Activated CD8-positive, alpha-beta T cell treated with anti-CD3 and anti-CD28 coated beads for 36 hours (primary cell): ENCODE data around the gene SEC22A. TPM values are rescaled to one million over a fixed set of nuclear protein-coding genes. Genes with fewer than 3 reads are reported as not detected.
"Not testable (repeated sequence)": the region's sequence is repeated elsewhere in the genome, so short reads cannot be mapped to it uniquely, and the experiment has no call there.

ENCODE experiments used
- ATAC-seq: fragments of 200-7000 bp; cut with Tn5 transposase; one replicate; pipeline ENCODE4 v1.10.0; 2021; ENCODE audit warnings: mild to moderate bottlenecking, moderate library complexity
- CTCF ChIA-PET: fragments of 350-600 bp; sonication (Branson Sonifier 250); formaldehyde crosslinking; loops from one replicate; lab custom pipeline; 2021; ENCODE audit warnings: antibody characterized with exemption; lab: Charles Lee
- POLR2A ChIA-PET: fragments of 350-600 bp; sonication (Branson Sonifier 250); formaldehyde crosslinking; loops from one replicate; lab custom pipeline; 2021; ENCODE audit warnings: antibody characterized with exemption; lab: Charles Lee
- DNase-seq: peaks from one replicate; pipeline ENCODE4 v3.0.0-alpha.2; 2020
- H3K27ac Mint-ChIP-seq: one replicate; pipeline ENCODE4 v1.8.0; 2021; ENCODE audit warnings: mild to moderate bottlenecking, mixed read lengths
- H3K27me3 Mint-ChIP-seq: one replicate; pipeline ENCODE4 v1.8.0; 2021; ENCODE audit warnings: mixed read lengths
- H3K36me3 Mint-ChIP-seq: one replicate; pipeline ENCODE4 v1.8.0; 2021; ENCODE audit warnings: low read depth, mixed read lengths
- H3K4me1 Mint-ChIP-seq: one replicate; pipeline ENCODE4 v1.8.0; 2021; ENCODE audit warnings: low read depth, mixed read lengths
- H3K4me3 Mint-ChIP-seq: one replicate; pipeline ENCODE4 v1.8.0; 2021; ENCODE audit warnings: mild to moderate bottlenecking, moderate library complexity, mixed read lengths
- H3K9me3 Mint-ChIP-seq: one replicate; pipeline ENCODE4 v1.8.0; 2021; ENCODE audit warnings: mixed read lengths
- CTCF ChIP-seq: fragments of 200-600 bp; IDR thresholded peaks from one replicate; pipeline ENCODE4 v1.8.0; 2022; ENCODE audit warnings: antibody characterized with exemption, mild to moderate bottlenecking
- intact Hi-C: fragments of 100-400 bp; cut with micrococcal nuclease; formaldehyde crosslinking; loops from one replicate; pipeline ENCODE4 v1.10.0; 2022
- total RNA-seq, 2 experiments: library from RNA; stranded (reverse); gene quantifications; one replicate each; pipeline ENCODE4 v1.2.3, GENCODE V29; 2021

The SEC22A gene
- total RNA-seq, 2 experiments from 2014 or later = 13.7 to 14.3 TPM

GRCh38 chr3:123198372-123198771 lies 3.4 kb upstream of the SEC22A start:
- no peak for TF ChIP-seq CTCF
- peaks cover 1% of the 10 kb centered on the region for H3K27me3 Mint-ChIP-seq
- intact Hi-C loops = no loop called here
- ATAC-seq = no peak
- H3K27ac Mint-ChIP-seq = no peak overlapping the region
- DNase-seq = no peak
- CTCF ChIA-PET = interaction anchor here (0.6 to 0.8 kb wide), 2 partner anchors 34 to 256 kb away, joined by 3 read pairs; no protein-coding TSS in a partner anchor
- POLR2A ChIA-PET = no interaction called here
- H3K4me1 Mint-ChIP-seq = peaks cover 20% of the 10 kb centered on the region
- no peak overlapping the region for H3K4me3 Mint-ChIP-seq
- peaks cover 2% of the 10 kb centered on the region for H3K36me3 Mint-ChIP-seq
- H3K9me3 Mint-ChIP-seq = peaks cover 3% of the 10 kb centered on the region

DNA sequence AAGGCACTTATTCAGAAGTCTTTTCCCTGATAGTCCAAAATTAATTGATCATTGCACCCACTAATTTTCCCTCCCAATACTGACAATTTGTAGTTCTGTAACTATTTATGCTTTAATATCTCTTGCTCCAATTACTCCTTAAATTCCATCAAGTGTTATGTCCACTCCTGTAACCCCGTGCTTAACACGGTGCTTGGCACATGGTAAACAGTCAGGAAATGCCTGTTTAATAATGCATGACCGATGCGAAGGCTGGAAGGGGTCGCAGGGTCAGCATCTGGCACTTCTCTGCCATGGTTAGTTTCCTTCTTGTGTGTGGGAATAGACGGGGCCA lies 553 bp upstream of the SEC22A start:
- H3K36me3 Mint-ChIP-seq = peaks cover 2% of the 10 kb centered on the region
- H3K4me3 Mint-ChIP-seq = peak overlapping the region; percentile 83
- POLR2A ChIA-PET = interaction anchor here (1.0 to 1.4 kb wide), 2 partner anchors 22 to 28 kb away, joined by 4 to 6 read pairs; no protein-coding TSS in a partner anchor
- peaks cover 24% of the 10 kb centered on the region for H3K4me1 Mint-ChIP-seq
- TF ChIP-seq CTCF = no peak
- H3K27me3 Mint-ChIP-seq = peaks cover 1% of the 10 kb centered on the region
- ATAC-seq (no peak), DNase-seq (no peak)
- intact Hi-C loops = no loop called here
- H3K9me3 Mint-ChIP-seq = peaks cover 3% of the 10 kb centered on the region
- peak overlapping the region; percentile 95 for H3K27ac Mint-ChIP-seq
- CTCF ChIA-PET = interaction anchor here (1.1 kb wide), 1 partner anchor 22 kb away, joined by 3 read pairs; no protein-coding TSS in a partner anchor

GRCh38 chr3:123202451-123202850 lies 708 bp downstream of the SEC22A start:
- no peaks in the 10 kb centered on the region for H3K27me3 Mint-ChIP-seq
- H3K36me3 Mint-ChIP-seq = peaks cover 1% of the 10 kb centered on the region
- peaks cover 26% of the 10 kb centered on the region for H3K4me1 Mint-ChIP-seq
- peak overlapping the region; percentile 83 for H3K4me3 Mint-ChIP-seq
- H3K27ac Mint-ChIP-seq = peak overlapping the region; percentile 95
- no peak for TF ChIP-seq CTCF
- CTCF ChIA-PET = interaction anchor here (1.0 to 1.1 kb wide), 2 partner anchors 16 to 21 kb away, joined by 3 read pairs; no protein-coding TSS in a partner anchor
- DNase-seq (peak; percentile 15), ATAC-seq (no peak)
- POLR2A ChIA-PET = interaction anchor here (0.7 to 1.4 kb wide), 4 partner anchors 9 to 403 kb away, joined by 3 to 6 read pairs (median 3); partner anchors contain the start of gene PDIA5
- peaks cover 3% of the 10 kb centered on the region for H3K9me3 Mint-ChIP-seq
- intact Hi-C loops = no loop called here

DNA sequence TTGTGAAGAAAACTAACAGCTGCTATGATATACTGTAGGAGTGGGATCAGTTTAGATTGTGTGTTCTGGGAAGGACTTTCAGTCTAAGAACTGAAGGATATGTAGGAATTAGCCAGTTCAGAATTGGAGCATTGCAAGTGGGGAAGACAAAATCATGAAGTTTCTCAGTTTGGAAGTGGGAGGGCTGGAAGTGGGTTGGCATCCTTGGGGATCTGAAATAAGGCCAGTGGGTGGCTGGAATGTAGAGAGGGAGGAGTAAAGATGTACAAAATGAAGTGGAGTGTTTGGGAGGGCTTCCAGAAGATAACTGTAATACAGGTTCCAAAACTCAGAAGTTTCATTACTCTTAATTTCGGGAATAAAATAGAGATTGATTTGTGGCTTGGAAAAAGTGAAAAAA lies 17.2 kb downstream of the SEC22A start:
- H3K36me3 Mint-ChIP-seq = peaks cover 30% of the 10 kb centered on the region
- CTCF ChIA-PET = no interaction called here
- peaks cover 4% of the 10 kb centered on the region for H3K4me1 Mint-ChIP-seq
- H3K27me3 Mint-ChIP-seq = no peaks in the 10 kb centered on the region
- no peak for TF ChIP-seq CTCF
- ATAC-seq = no peak
- H3K4me3 Mint-ChIP-seq = no peak overlapping the region
- no peak overlapping the region for H3K27ac Mint-ChIP-seq
- DNase-seq = no peak
- H3K9me3 Mint-ChIP-seq = no peaks in the 10 kb centered on the region
- intact Hi-C loops = no loop called here
- POLR2A ChIA-PET = no interaction called here

GRCh38 chr3:123221369-123221768 lies 19.6 kb downstream of the SEC22A start:
- ATAC-seq, intact Hi-C loops, H3K4me1 Mint-ChIP-seq, CTCF ChIA-PET, H3K4me3 Mint-ChIP-seq, DNase-seq, H3K27ac Mint-ChIP-seq, POLR2A ChIA-PET, H3K9me3 Mint-ChIP-seq, H3K27me3 Mint-ChIP-seq: not testable (repeated sequence)
- peaks cover 29% of the 10 kb centered on the region for H3K36me3 Mint-ChIP-seq
